Brain pericyte (primary cell): ENCODE measurements around the gene RAD51B.

Source experiments
- DNase-seq: peaks from one replicate; pipeline ENCODE4 v3.0.0-alpha.2; 2012; ENCODE audit warnings: low read depth, low spot score

Gene RAD51B

DNA sequence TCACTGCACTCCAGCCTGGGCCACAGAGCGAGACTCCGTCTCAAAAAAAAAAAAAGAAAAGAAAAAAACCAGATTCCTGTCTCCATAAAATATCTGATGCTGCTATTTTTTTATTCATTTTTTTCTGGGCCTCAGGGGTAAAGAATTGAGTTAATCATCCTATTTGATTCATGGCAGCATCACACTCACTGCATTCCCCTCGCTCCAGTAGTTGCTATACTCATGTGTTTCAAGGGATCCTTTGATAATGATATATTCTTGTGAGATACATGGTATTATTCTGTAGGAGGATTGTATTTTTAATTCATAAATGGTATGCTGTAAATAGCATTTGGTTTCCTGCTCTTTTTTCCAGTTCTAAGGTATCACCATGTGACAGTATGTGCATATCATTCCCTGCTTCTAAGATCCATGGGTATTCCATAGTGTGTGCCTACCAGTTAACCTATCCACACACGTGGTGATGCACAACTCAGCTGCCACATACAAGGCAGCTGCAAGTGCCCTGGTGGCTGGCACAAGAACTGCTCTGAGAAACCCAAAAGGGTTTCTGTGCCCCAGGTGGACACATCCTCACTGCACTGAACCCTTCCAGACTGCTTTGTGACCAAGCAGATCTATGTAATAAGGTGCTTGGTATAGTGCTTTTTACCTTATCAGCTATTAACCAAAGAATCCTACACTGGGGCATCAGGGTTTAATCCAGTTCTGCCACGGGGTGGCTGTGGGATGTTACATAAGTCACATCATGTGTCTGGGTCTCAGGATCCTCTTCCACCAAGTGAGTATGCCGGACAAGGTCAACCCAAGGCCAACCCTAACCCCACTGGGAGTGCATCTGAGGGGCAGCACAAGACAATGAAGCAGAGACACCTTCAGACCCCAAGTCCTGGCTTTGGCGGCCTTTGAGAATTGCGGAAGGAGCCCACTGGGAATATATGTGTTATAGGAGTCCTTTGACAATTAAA lies 898.7 kb downstream of the RAD51B start:
- DNase-seq = no peak

- DNase-seq = no peak
Observed at GRCh38 chr14:68719634-68720384, 900.2 kb downstream of the RAD51B start.

DNA sequence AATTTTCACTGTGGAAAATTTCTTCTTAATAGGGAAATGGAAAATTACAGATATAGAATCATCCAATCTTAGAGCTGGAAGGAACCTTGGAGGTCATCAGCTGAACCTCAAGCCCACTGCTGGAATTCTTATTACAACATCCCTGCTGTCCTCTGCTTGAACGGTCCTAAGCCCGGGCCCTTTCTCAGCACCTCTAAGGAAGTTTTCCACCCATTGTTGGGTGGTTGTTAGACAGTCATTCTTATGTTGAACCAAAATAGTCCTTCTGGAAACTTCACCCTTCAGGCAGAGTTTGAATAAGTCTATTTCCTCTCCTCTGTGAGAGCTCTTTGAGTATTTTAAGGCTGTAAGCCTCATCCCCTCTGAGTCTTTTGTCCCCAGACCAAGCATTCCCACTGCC lies 902.6 kb downstream of the RAD51B start:
- DNase-seq = no peak

DNA sequence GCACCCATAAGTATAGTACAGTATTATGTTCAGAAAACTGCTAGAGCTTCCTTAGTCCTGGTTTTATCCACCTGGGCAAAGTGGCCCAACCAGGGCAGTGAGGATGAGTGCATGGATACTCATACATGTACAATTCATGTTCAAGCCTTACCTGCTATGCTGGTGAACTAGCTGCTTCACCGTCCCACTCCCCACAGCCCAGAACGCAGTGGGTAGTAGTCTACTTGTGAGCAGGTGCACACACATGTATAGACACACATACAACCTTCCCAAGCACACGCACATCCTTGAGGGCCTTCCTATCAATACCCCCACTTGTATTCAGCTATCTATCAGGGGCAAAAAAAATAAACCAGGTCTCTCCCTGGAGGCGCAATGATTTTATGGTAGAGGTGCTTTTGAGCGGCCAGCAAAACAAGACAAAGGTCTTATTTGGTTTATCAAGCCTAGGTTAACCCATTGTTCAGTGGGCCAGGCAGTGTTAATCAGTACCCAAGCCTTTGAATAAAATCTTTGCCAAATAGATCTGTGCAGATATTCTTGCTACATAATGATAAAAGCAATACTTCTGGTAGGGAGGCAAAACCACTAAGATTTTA lies 903.5 kb downstream of the RAD51B start:
- no peak for DNase-seq

DNA sequence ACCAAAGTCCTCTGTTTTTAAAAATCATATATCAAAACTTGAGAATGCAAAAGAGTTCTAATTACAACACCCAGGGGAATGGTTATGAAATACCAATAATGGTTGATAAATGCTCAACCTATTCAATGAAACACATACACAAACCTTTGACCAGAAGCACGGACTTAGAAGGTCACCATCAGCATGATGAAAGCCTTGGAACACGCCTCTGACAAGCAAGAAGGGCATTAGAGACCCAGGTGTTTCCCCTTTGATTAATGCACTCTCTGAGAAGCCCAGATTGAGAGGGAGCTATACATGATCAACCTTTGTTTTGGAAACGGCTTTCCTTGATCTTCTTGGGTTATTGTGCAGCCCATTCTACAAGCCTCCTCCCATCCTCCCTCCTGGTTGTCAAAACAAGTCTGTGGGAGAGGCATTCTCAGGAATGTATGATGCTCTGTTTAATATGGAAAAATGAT lies 904.3 kb downstream of the RAD51B start:
- DNase-seq = no peak

GRCh38 chr14:68724914-68725313 lies 905.3 kb downstream of the RAD51B start:
- no peak for DNase-seq

GRCh38 chr14:68726093-68726695 lies 906.6 kb downstream of the RAD51B start:
- DNase-seq = no peak

- DNase-seq = no peak
Observed at GRCh38 chr14:68727315-68728047, 907.9 kb downstream of the RAD51B start.

DNA sequence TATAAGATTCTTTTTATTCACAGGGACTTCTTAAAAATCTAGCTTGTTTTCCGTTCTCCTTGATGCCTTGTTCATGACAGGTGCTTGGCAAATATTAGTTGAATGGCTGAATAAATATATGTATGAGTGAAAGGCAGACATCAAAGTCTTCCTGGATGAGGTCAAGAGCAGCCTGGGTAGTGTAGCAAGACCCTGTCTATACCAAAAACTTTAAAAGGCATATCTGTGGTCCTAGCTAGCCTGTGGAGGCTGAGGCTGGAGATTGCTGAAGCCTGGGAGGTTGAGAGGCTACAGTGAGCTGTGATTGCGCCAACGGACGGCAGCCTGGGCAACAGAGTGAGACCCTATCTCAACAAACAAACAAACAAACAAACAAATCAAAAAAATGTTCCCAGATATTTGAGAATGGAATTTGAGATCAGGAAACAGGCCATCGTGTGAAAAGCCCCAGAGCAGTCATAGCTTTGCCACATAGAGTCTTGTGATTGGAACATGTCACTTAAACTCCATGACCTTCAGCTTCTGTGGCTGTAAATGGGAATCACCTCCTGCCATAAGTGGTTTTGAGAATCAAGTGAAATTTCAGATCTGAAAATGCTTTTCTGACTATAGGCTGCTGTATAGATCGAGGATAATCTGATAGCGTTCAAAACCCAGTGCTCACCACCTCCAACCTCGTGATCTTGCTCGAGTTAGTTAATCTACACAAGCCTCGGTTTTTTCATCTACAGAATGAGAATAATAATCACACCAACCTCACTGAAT lies 908.9 kb downstream of the RAD51B start:
- no peak for DNase-seq

DNA sequence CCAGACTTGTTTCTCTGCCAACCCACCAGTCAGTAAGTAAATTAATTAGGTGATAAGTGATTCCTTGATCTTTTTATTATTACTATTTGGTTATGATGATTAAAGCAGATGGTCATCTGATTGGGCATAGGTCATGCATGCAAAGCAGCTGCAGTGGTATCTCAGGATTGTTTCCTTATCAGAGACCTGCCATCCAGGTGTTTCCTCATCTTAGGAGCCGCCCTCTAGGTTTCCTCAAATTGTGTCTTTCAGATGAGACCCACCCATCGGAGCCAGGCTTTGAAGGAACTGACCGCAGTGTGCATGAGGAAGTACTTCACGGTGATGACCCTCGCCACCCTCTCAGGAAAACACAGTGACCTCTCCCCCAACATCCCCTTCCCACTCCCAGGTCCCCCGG lies 910.0 kb downstream of the RAD51B start:
- no peak for DNase-seq

- no peak for DNase-seq
Observed at GRCh38 chr14:68730348-68730747, 910.8 kb downstream of the RAD51B start.

- no peak for DNase-seq
Observed at GRCh38 chr14:68730811-68731425, 911.3 kb downstream of the RAD51B start.

DNA sequence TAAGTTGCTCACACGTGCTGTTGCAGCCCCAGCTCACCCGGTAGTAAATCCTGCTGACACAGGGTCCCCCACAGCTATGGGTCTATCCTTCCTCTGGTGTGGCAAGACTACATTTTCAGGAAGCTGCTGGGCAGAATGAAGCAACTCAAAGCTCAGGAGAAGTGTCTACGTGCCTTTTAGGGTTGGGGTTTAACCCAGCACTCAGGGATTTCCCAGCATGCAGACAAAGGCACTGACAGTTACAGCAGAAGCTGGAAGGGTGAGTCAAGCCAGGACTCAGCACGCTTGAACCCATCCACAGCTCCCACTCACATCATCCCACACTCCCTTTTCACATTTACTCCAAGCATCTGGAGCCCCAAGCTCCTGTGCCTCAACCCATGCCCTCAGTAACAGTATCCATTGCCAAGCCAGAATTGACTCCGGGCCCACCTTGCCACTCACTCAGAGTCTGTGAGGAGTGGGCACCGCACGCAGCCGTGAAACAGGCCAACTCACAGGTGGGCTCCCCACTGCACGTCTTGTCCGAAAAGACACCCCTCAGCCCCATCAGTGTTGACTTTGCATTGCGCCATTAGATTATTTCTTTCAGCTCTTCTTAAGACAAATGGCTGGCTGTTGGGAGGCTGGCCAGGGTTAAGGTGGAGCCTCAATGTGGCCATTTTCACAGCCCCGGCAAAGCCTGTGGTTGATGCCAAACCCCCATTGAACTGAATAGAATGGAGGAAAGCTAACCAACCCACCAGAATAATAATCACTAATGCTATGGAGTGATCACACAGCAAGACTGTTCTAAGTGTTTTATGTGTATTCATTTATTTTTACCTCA lies 913.7 kb downstream of the RAD51B start:
- no peak for DNase-seq

DNA sequence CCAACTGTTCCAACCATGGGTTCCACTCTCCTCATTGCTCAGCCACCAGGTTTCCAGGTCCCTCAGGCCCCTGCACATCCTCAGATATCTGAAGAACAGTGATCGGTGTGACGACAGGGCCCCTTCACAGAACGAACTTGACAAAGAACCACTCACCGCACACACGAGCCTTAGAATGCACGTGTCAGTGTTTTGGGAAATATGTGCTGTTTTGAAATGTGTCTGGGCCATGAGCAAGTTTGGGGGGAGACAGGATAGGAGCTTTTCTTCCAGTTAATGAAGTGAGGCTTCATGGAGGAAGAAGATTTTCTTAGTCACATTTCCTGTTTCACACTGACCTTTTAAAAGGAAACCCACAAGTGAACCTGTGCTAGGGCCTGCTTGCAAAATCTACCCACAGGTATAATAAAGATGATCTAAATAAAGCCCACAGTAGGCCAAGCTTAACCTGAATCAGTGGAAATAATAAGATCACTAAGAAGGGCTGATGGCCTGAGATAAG lies 914.7 kb downstream of the RAD51B start:
- DNase-seq = no peak

DNA sequence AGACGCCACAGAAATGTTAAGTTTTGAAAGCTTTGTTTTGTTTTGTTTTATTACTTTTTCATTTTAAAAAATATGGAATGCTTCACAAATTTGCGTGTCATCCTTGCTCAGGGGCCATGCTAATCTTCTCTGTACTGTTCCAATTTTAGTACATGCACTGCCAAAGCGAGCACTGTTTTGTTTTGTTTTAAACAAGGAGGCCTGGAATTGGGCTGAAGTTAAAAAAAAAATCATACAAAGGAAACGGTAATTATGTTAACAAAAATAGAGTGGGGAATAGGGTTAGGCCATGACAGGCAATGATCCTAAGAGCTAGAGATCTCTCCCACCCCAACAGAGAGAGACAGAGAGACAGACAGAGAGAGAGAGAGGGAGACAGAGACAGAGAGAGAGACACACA lies 916.3 kb downstream of the RAD51B start:
- no peak for DNase-seq

GRCh38 chr14:68736471-68736871 lies 916.9 kb downstream of the RAD51B start:
- no peak for DNase-seq

DNA sequence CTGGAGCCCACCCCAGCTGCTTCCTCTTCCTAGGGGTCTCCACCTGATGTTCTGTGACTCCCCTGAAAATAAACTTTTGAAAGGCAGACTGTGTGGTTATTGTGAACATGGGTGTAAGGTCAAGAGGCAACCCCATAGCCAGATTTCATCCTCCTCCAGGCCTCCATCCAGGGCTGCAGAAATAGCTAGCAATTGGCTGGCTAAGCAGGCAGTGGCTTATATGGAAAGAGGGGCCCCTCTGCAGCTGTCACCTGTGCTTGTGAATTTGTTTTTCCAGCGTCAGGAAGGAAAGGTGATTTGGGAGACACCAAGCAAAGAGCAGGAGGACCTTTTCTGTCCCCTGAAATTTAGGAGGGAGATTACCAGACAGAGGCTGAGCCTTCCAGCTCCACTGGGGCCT lies 917.5 kb downstream of the RAD51B start:
- DNase-seq = no peak

- DNase-seq = no peak
Observed at GRCh38 chr14:68738559-68738958, 919.0 kb downstream of the RAD51B start.

DNA sequence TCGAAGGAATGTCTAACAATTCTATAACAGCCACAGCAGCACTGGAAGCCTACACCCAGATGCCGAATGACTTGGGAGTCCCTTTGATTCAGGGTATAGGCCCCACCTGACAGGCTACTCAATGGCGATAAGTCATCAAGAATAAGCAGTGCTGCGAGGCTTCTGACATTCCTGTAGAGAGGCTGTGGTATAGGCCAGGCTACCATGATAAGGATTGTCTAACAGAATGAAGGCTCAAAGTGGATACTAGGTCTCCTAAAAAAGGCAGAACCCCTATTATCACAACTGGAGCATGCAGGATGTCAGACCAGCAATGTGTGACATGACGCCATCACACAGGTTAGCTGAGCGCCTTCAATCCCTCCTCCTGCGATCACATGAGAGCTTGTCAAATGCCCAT lies 920.1 kb downstream of the RAD51B start:
- DNase-seq = no peak
